Activated CD8-positive, alpha-beta memory T cell treated with anti-CD3 and anti-CD28 coated beads, Interleukin-2, amount 10 ng/mL, durations not matched to agents 7 days and 5 days (primary cell): ENCODE measurements around the gene USH2A. TPM values are rescaled to one million over a fixed set of nuclear protein-coding genes. Genes with fewer than 3 reads are reported as not detected.
"Not testable (repeated sequence)": the region's sequence is repeated elsewhere in the genome, so short reads cannot be mapped to it uniquely, and the experiment has no call there.

ENCODE experiments used
- ATAC-seq: fragments of 150-1000 bp; cut with Tn5 transposase; one replicate; pipeline ENCODE4 v1.10.0; 2021; ENCODE audit warnings: moderate library complexity
- CTCF ChIA-PET: fragments of 350-600 bp; sonication (Branson Sonifier 250); formaldehyde crosslinking; loops from one replicate; lab custom pipeline; 2021; ENCODE audit warnings: antibody characterized with exemption; lab: Charles Lee
- DNase-seq: peaks from one replicate; pipeline ENCODE4 v3.0.0-alpha.2; 2020
- H3K27ac Mint-ChIP-seq: one replicate; pipeline ENCODE4 v1.8.0; 2021; ENCODE audit warnings: mild to moderate bottlenecking, mixed read lengths
- H3K27me3 Mint-ChIP-seq: one replicate; pipeline ENCODE4 v1.8.0; 2021; ENCODE audit warnings: mixed read lengths
- H3K36me3 Mint-ChIP-seq: one replicate; pipeline ENCODE4 v1.8.0; 2021; ENCODE audit warnings: mild to moderate bottlenecking, mixed read lengths
- H3K4me1 Mint-ChIP-seq: one replicate; pipeline ENCODE4 v1.8.0; 2021; ENCODE audit warnings: mixed read lengths
- H3K4me3 Mint-ChIP-seq: one replicate; pipeline ENCODE4 v1.8.0; 2021; ENCODE audit warnings: mild to moderate bottlenecking, moderate library complexity, mixed read lengths
- H3K9me3 Mint-ChIP-seq: one replicate; pipeline ENCODE4 v1.8.0; 2022; ENCODE audit warnings: low read depth, mixed read lengths
- total RNA-seq, 2 experiments: library from RNA; stranded (reverse); gene quantifications; one replicate each; pipeline ENCODE4 v1.2.3, GENCODE V29; 2021

The USH2A gene
- total RNA-seq, 2 experiments from 2014 or later = not detected

GRCh38 chr1:216047811-216048572, 375.3 kb downstream of the USH2A start:
- Mint-ChIP-seq H3K4me1 (no peaks in the 10 kb centered on the region), H3K4me3 (no peak overlapping the region), H3K9me3 (peaks cover 13% of the 10 kb centered on the region), H3K27me3 (no peaks in the 10 kb centered on the region), H3K36me3 (no peaks in the 10 kb centered on the region), H3K27ac (no peak overlapping the region)
- CTCF ChIA-PET = no interaction called here
- no peak for DNase-seq
- no peak for ATAC-seq

GRCh38 chr1:216046336-216046735, 376.9 kb downstream of the USH2A start:
- DNase-seq (no peak), ATAC-seq (no peak)
- Mint-ChIP-seq H3K27ac (no peak overlapping the region), H3K4me1 (no peaks in the 10 kb centered on the region), H3K4me3 (no peak overlapping the region), H3K36me3 (no peaks in the 10 kb centered on the region), H3K27me3 (no peaks in the 10 kb centered on the region), H3K9me3 (peaks cover 9% of the 10 kb centered on the region)
- CTCF ChIA-PET = no interaction called here

- DNase-seq (no peak), ATAC-seq (no peak)
- Mint-ChIP-seq H3K4me1 (no peaks in the 10 kb centered on the region), H3K36me3 (no peaks in the 10 kb centered on the region), H3K9me3 (peaks cover 11% of the 10 kb centered on the region), H3K27me3 (no peaks in the 10 kb centered on the region), H3K4me3 (no peak overlapping the region), H3K27ac (no peak overlapping the region)
- CTCF ChIA-PET = no interaction called here
Measured at GRCh38 chr1:216045400-216045799, 377.8 kb downstream of the USH2A start.

- H3K9me3 Mint-ChIP-seq = peaks cover 14% of the 10 kb centered on the region
- no peak for DNase-seq
- no peaks in the 10 kb centered on the region for H3K27me3 Mint-ChIP-seq
- ATAC-seq = no peak
- H3K4me3 Mint-ChIP-seq = no peak overlapping the region
- no peak overlapping the region for H3K27ac Mint-ChIP-seq
- no peaks in the 10 kb centered on the region for H3K36me3 Mint-ChIP-seq
- CTCF ChIA-PET = no interaction called here
- no peaks in the 10 kb centered on the region for H3K4me1 Mint-ChIP-seq
Measured at GRCh38 chr1:216044538-216044937, 378.7 kb downstream of the USH2A start.

- no peak for ATAC-seq
Measured at GRCh38 chr1:216034506-216034905, 388.7 kb downstream of the USH2A start.

GRCh38 chr1:216032961-216033614, 390.2 kb downstream of the USH2A start:
- Mint-ChIP-seq H3K4me3 (no peak overlapping the region), H3K4me1 (no peaks in the 10 kb centered on the region), H3K36me3 (no peaks in the 10 kb centered on the region), H3K27ac (no peak overlapping the region), H3K27me3 (no peaks in the 10 kb centered on the region), H3K9me3 (peaks cover 7% of the 10 kb centered on the region)
- CTCF ChIA-PET = no interaction called here
- DNase-seq (no peak), ATAC-seq (no peak)

More at GRCh38 chr1:216034506-216034905, 388.7 kb downstream of the USH2A start:
- peaks cover 5% of the 10 kb centered on the region for H3K9me3 Mint-ChIP-seq
- H3K27ac Mint-ChIP-seq = no peak overlapping the region
- CTCF ChIA-PET = no interaction called here
- DNase-seq = no peak
- H3K27me3 Mint-ChIP-seq = no peaks in the 10 kb centered on the region
- H3K36me3 Mint-ChIP-seq = no peaks in the 10 kb centered on the region
- no peak overlapping the region for H3K4me3 Mint-ChIP-seq
- no peaks in the 10 kb centered on the region for H3K4me1 Mint-ChIP-seq

DNA sequence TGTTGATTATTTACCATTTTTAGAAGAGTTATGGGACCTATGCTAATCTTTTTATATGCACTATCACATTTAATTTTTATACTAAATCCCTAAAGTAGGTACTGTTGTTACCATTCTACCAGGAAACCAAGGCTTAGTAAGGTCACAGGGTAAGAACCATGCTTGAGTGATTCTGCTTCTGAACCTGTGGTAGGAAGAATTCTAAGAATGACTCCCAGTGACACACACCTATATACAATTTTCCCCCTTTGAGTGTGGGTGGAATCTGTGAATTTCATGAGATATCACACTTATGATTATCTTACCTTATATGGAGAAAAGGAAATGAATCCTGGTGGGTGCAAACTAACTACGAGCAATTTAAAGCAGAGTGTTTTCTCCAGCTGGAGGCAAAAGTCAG, 391.0 kb downstream of the USH2A start:
- H3K27ac Mint-ChIP-seq = no peak overlapping the region
- H3K27me3 Mint-ChIP-seq = no peaks in the 10 kb centered on the region
- H3K9me3 Mint-ChIP-seq = peaks cover 7% of the 10 kb centered on the region
- H3K4me1 Mint-ChIP-seq = no peaks in the 10 kb centered on the region
- no peak for ATAC-seq
- H3K4me3 Mint-ChIP-seq = no peak overlapping the region
- no peaks in the 10 kb centered on the region for H3K36me3 Mint-ChIP-seq
- CTCF ChIA-PET = no interaction called here
- no peak for DNase-seq

DNA sequence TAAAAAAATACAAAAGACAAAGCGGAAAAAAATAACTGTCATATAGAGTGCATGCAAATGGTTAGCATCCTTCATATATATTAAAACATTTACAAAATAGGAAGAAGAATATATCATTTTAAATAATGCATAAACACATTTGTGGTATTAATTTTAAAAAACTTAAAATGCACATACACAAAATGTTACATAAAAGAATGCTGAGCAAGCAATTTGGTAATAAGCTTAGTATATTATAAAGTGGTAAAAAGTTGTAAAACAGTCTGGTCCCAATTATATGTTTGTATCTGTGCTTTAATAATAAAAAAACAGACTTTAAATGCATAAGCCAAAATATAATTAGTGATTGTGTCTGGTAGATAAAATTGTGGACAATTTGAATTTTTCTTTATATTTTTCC, 394.6 kb downstream of the USH2A start:
- CTCF ChIA-PET = no interaction called here

GRCh38 chr1:216024546-216024945, 398.7 kb downstream of the USH2A start:
- Mint-ChIP-seq H3K36me3 (no peaks in the 10 kb centered on the region), H3K4me3 (no peak overlapping the region), H3K9me3 (peaks cover 11% of the 10 kb centered on the region), H3K27me3 (no peaks in the 10 kb centered on the region), H3K4me1 (no peaks in the 10 kb centered on the region), H3K27ac (no peak overlapping the region)
- CTCF ChIA-PET = no interaction called here
- ATAC-seq (no peak), DNase-seq (no peak)

More for the DNA sequence above, 394.6 kb downstream of the USH2A start:
- DNase-seq (no peak), ATAC-seq (no peak)
- Mint-ChIP-seq H3K4me3 (no peak overlapping the region), H3K36me3 (no peaks in the 10 kb centered on the region), H3K4me1 (no peaks in the 10 kb centered on the region), H3K27me3 (no peaks in the 10 kb centered on the region), H3K27ac (no peak overlapping the region), H3K9me3 (peaks cover 9% of the 10 kb centered on the region)

- CTCF ChIA-PET = no interaction called here
- no peak for DNase-seq
- H3K4me1 Mint-ChIP-seq = no peaks in the 10 kb centered on the region
- no peak overlapping the region for H3K4me3 Mint-ChIP-seq
- H3K27ac Mint-ChIP-seq = no peak overlapping the region
- no peaks in the 10 kb centered on the region for H3K36me3 Mint-ChIP-seq
- peaks cover 8% of the 10 kb centered on the region for H3K9me3 Mint-ChIP-seq
- no peak for ATAC-seq
- no peaks in the 10 kb centered on the region for H3K27me3 Mint-ChIP-seq
Measured at GRCh38 chr1:216020743-216021345, 402.4 kb downstream of the USH2A start.

DNA sequence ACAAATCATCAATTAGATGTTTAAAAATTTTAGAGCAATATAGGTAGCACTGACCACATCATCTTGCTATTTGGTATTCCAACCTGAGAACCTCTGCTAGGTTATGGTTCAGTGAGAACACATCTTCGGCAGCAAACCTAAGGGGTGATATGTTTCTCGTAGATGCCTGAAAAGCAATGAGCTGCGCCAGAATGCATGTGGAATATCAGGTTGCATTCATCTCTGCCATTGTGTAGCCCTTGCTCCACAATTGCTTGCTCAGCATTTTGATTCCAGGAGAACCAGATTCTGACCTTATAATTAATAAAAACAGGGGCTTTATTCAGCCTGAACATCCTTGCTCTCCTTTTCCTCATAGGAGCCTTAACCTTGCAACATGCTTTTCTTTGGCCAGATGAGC, 408.1 kb downstream of the USH2A start:
- Mint-ChIP-seq H3K9me3 (peaks cover 5% of the 10 kb centered on the region), H3K27me3 (no peaks in the 10 kb centered on the region), H3K4me1 (no peaks in the 10 kb centered on the region), H3K27ac (no peak overlapping the region), H3K36me3 (no peaks in the 10 kb centered on the region), H3K4me3 (no peak overlapping the region)
- CTCF ChIA-PET = no interaction called here
- no peak for DNase-seq
- ATAC-seq = no peak

DNA sequence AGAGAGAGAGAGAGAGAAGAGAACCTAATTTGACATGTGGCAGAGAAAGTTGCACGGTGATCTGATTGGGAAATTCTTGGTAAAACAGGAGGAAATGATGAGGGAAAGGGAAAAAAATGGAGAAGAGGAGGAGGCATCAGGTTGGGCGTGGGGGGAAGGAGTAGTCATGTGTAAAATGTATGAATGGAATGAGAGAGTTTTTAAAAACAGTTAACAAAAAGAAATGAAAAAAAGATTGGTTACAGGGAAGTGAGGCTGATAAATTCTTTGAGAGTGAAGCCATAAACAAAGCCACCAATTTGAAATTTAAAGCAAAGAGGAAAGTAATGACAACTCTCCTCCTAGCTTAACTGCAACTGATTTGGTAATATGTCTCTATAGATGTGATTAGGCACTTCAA, 409.2 kb downstream of the USH2A start:
- Mint-ChIP-seq H3K27ac (no peak overlapping the region), H3K4me3 (no peak overlapping the region), H3K36me3 (no peaks in the 10 kb centered on the region), H3K27me3 (no peaks in the 10 kb centered on the region), H3K4me1 (no peaks in the 10 kb centered on the region), H3K9me3 (peaks cover 5% of the 10 kb centered on the region)
- ATAC-seq (no peak), DNase-seq (no peak)
- CTCF ChIA-PET = no interaction called here

GRCh38 chr1:216009456-216009855, 413.8 kb downstream of the USH2A start:
- DNase-seq, ATAC-seq, CTCF ChIA-PET, H3K36me3 Mint-ChIP-seq, H3K9me3 Mint-ChIP-seq, H3K27me3 Mint-ChIP-seq, H3K4me1 Mint-ChIP-seq, H3K27ac Mint-ChIP-seq, H3K4me3 Mint-ChIP-seq: not testable (repeated sequence)

DNA sequence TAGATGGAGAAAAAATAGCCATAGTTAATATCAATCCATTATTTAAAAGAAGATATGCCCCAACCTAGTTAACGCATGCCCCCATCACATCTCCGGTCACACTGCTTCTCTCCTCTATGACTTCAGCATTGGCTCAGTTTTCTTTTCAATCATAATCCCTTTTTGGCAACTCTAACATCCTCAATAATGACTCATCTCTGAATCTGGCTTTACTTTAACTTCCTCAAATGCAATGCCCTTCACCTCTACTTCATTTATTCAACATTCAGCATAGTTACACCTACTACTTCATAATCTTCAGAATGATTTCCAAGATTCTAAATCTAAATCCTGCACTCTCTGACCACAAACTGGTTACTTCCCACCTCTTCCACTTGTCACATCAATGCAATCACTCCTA, 417.3 kb downstream of the USH2A start:
- H3K27me3 Mint-ChIP-seq = no peaks in the 10 kb centered on the region
- peaks cover 2% of the 10 kb centered on the region for H3K9me3 Mint-ChIP-seq
- no peak overlapping the region for H3K4me3 Mint-ChIP-seq
- H3K27ac Mint-ChIP-seq = no peak overlapping the region
- H3K36me3 Mint-ChIP-seq = no peaks in the 10 kb centered on the region
- DNase-seq (no peak), ATAC-seq (no peak)
- CTCF ChIA-PET = no interaction called here
- no peaks in the 10 kb centered on the region for H3K4me1 Mint-ChIP-seq
